ENCODE measurements around the gene APOM. TPM values are rescaled to one million over a fixed set of nuclear protein-coding genes. Genes with fewer than 3 reads are reported as not detected.

APOM gene
- total and polyA plus RNA-seq, 2 of the 4 experiments (the other 2 are of a cell fraction): 1.4 to 3.8 TPM

DNA sequence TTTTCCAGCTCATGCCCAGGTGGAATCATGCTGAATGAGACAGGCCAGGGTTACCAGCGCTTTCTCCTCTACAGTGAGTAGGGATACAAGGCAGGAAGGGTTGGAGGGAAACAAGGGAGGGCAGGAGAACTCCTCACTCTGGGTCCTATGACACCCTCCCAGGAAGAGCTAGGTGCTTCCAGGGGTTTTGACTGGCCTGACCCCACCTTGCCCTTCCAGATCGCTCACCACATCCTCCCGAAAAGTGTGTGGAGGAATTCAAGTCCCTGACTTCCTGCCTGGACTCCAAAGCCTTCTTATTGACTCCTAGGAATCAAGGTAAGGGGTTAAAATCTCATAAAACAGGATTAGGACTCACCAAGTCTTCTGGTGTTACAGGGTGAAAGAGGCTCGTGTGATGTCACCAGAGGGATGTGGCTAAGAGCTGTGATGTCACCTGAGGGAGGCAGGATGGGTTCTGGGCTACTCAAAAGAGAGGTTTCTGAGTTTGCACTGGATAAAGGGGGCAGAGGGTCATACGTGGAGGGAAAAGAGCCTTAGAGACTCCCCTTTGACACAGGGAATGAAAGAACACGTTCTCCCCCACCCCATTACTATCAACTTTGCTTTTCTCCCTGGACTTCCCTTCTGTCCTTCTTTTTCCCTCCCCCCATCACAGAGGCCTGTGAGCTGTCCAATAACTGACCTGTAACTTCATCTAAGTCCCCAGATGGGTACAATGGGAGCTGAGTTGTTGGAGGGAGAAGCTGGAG is 1.9 kb downstream of the APOM start:
- Histone ChIP-seq H2BK5ac (ENCODE audit: low read depth, low read length, poor library complexity, severe bottlenecking) (no peak overlapping the region), H3K56ac (ENCODE audit: extremely low read depth, insufficient read depth, low read length) (no peak overlapping the region), H4K5ac (ENCODE audit: low read depth, low read length) (no peak overlapping the region), H4K20me1 (ENCODE audit: insufficient read depth, low read length) (peaks cover 17% of the 10 kb centered on the region), H3K36me3 (ENCODE audit: control insufficient read depth, insufficient read depth, low read length) (peaks cover 15% of the 10 kb centered on the region), H2BK120ac (ENCODE audit: low read depth, low read length) (no peak overlapping the region), H2AK5ac (ENCODE audit: low read depth, low read length) (no peak overlapping the region), H2BK20ac (ENCODE audit: low read depth, low read length) (no peak overlapping the region), H3K14ac (replicated peaks; ENCODE audit: low read depth, low read length) (no peak overlapping the region), H3K27ac (ENCODE audit: insufficient read depth, low read length) (no peak overlapping the region), H3K27me3 (ENCODE audit: control insufficient read depth, insufficient read depth, low read length) (no peaks in the 10 kb centered on the region), H3K4ac (ENCODE audit: low read depth, low read length) (no peak overlapping the region), H3K23ac (ENCODE audit: low read depth, low read length) (peak overlapping the region; percentile 63; the same call in 1 of the 2 replicates), H3K9ac (ENCODE audit: low read depth, low read length) (no peak overlapping the region), H3K9me3 (ENCODE audit: control insufficient read depth, insufficient read depth, low read length) (no peaks in the 10 kb centered on the region), H3K79me1 (ENCODE audit: low read depth in 1 of 2, low read length in 2 of 2) (peaks cover 21 to 73% of the 10 kb centered on the region in 2 experiments; a peak in 3 of 4 replicates), H3K18ac (ENCODE audit: low read depth, low read length) (no peak overlapping the region), H3K9me1 (ENCODE audit: insufficient read depth, low read length) (peaks cover 17% of the 10 kb centered on the region; the same call in 1 of the 2 replicates), H4K8ac (ENCODE audit: low read depth in 2 of 2, low read length in 2 of 2) (no peak overlapping the region), H3K4me1 (ENCODE audit: control insufficient read depth, insufficient read depth, low read length) (peaks cover 14% of the 10 kb centered on the region), H3K4me3 (ENCODE audit: insufficient read depth, low read depth, low read length) (no peak overlapping the region), H3K4me2 (ENCODE audit: low read depth, low read length) (no peak overlapping the region), H2AK9ac (replicated peaks; ENCODE audit: low read depth, low read length, poor library complexity) (no peak overlapping the region), H4K91ac (ENCODE audit: insufficient read depth, low read depth, low read length) (no peak overlapping the region), H2BK15ac (ENCODE audit: low read depth, low read length) (no peak overlapping the region), H2AFZ (replicated peaks; ENCODE audit: low read length, poor library complexity) (no peak overlapping the region)
- no peak for ATAC-seq (ENCODE audit: low read depth)
- no CpG with 5 or more reads among the region's 6 CpGs for WGBS, 2 experiments (ENCODE audit: extremely low coverage in 2 of 2, insufficient read length in 1 of 2)
- in situ Hi-C loops (cut with MboI; ENCODE audit: low sequenced_read_pairs): no loop called here
- intact Hi-C loops (cut with micrococcal nuclease): no loop called here
- ChIA-PET CTCF (no interaction called here), POLR2A (ENCODE audit: unreplicated experiment) (no interaction called here)
- TF ChIP-seq MXI1 (IDR thresholded peaks at IDR 0.05; ENCODE audit: borderline replicate concordance, low read depth, low read length): no peak
- no peak for TF ChIP-seq MAZ (IDR thresholded peaks at IDR 0.05; ENCODE audit: borderline replicate concordance, low read depth, low read length)
- no peak for TF ChIP-seq POLR2A (IDR thresholded peaks at IDR 0.05; ENCODE audit: low read depth, low read length)
- dilution Hi-C loops (cut with HindIII; ENCODE audit: low sequenced_read_pairs, unreplicated experiment): no loop called here
- BruUV-seq (replicated peaks): no TSS peak
- no peak for DNase-seq

All from IMR-90 (cell line).